A549 (cell line): ENCODE data around the gene ABCA7. TPM values are rescaled to one million over a fixed set of nuclear protein-coding genes. Genes with fewer than 3 reads are reported as not detected.

ENCODE experiments used
- ATAC-seq, 2 experiments: fragments of 200-7000 bp in 1 of 2; fragments of >200 bp in 1 of 2; cut with Nextera tagmentation in 1 of 2; cut with Tn5 transposase in 1 of 2; 3 replicates each; pipeline versions ENCODE4 v1.8.0 to v1.9.1; 2018 to 2020; ENCODE audit warnings: mild to moderate bottlenecking in 1 of 2, moderate library complexity in 1 of 2
- CTCF ChIA-PET: fragments of 300-600 bp; sonication (Branson Sonifier 250); formaldehyde crosslinking; extraction: SDS; loops from one replicate; lab custom pipeline; 2021; ENCODE audit warnings: antibody characterized with exemption, inconsistent platforms; lab: Yijun Ruan, JAX
- POLR2A ChIA-PET: fragments of 350-600 bp; formaldehyde crosslinking; extraction: SDS; loops from one replicate; lab custom pipeline; 2021; ENCODE audit warnings: antibody characterized with exemption, inconsistent platforms; lab: Yijun Ruan, JAX
- DNase-seq, 2 experiments: peaks; one replicate each; pipeline versions ENCODE4 v3.0.0 to v3.0.0-alpha.2; 2011 to 2016; ENCODE audit warnings: low read depth in 1 of 2, low spot score in 1 of 2
- FAIRE-seq: peaks from 2 replicates; lab custom pipeline; 2011; peaks lifted over from hg19 to GRCh38; lab: Jason Lieb, UNC
- H3K27ac ChIP-seq, 2 experiments: fragments of >200 bp; sonication (Bioruptor Twin); formaldehyde crosslinking; 3 replicates each; pipeline ENCODE4 v1.5.1; 2016 to 2017
- H3K4me1 ChIP-seq: fragments of >200 bp; sonication (Bioruptor Twin); formaldehyde crosslinking; 3 replicates; pipeline ENCODE4 v1.6.1; 2016
- H3K4me2 ChIP-seq: fragments of >200 bp; sonication (Bioruptor Twin); formaldehyde crosslinking; 3 replicates; pipeline ENCODE4 v1.6.1; 2016
- H3K4me3 ChIP-seq: fragments of >200 bp; sonication (Bioruptor Twin); formaldehyde crosslinking; 3 replicates; pipeline ENCODE4 v1.5.1; 2016
- H3K9me3 ChIP-seq: fragments of >200 bp; sonication (Bioruptor Twin); formaldehyde crosslinking; 3 replicates; pipeline ENCODE4 v1.6.1; 2016
- ATOH8 ChIP-seq: fragments of 250-450 bp; sonication (Bioruptor Pico); IDR thresholded peaks from 2 replicates; pipeline ENCODE4 v1.5.0; 2020; ENCODE audit warnings: low read depth, mild to moderate bottlenecking, moderate library complexity
- BCL3 ChIP-seq: fragments of >200 bp; sonication (Bioruptor Twin); formaldehyde crosslinking; IDR thresholded peaks from 3 replicates; pipeline ENCODE4 v1.6.1; 2016
- E2F6 ChIP-seq: IDR thresholded peaks from 2 replicates; pipeline ENCODE4 v1.6.1; 2012; ENCODE audit warnings: low read depth, borderline replicate concordance
- ELK1 ChIP-seq: fragments of 150-350 bp; IDR thresholded peaks from 2 replicates; pipeline ENCODE4 v1.6.1; 2014; ENCODE audit warnings: low read depth, mild to moderate bottlenecking, low read length
- HES2 ChIP-seq: fragments of >200 bp; sonication (Bioruptor Twin); formaldehyde crosslinking; IDR thresholded peaks from 2 replicates; pipeline ENCODE4 v1.6.1; 2016
- HOXB5 ChIP-seq: fragments of 250-450 bp; sonication (Bioruptor Pico); IDR thresholded peaks from 2 replicates; pipeline ENCODE4 v1.5.0; 2020; ENCODE audit warnings: mild to moderate bottlenecking, moderate library complexity
- JUN ChIP-seq, 2 experiments: fragments of >200 bp; sonication (Bioruptor Twin); formaldehyde crosslinking; IDR thresholded peaks; 2 replicates in 1 of 2; 3 replicates in 1 of 2; pipeline ENCODE4 v1.6.1; 2016 to 2017
- KDM1A ChIP-seq: fragments of 200-600 bp; sonication (generic); IDR thresholded peaks from 2 replicates; pipeline ENCODE4 v1.6.1; 2016; ENCODE audit warnings: low read depth, mild to moderate bottlenecking
- MYC ChIP-seq: IDR thresholded peaks from 2 replicates; pipeline ENCODE4 v1.6.1; 2012; ENCODE audit warnings: mild to moderate bottlenecking, inconsistent platforms, low read length, improper control_type of control experiment, borderline replicate concordance
- PBX3 ChIP-seq: IDR thresholded peaks from 2 replicates; pipeline ENCODE4 v1.6.1; 2012
- POLR2A ChIP-seq: IDR thresholded peaks from 2 replicates; pipeline ENCODE4 v1.6.1; 2012; ENCODE audit warnings: mild to moderate bottlenecking, low read length
- RFX5 ChIP-seq: fragments of 450-650 bp; IDR thresholded peaks from 2 replicates; pipeline ENCODE4 v1.7.1; 2014; ENCODE audit warnings: antibody characterized with exemption, mild to moderate bottlenecking, moderate library complexity
- TFCP2L1 ChIP-seq: fragments of 250-450 bp; sonication (Bioruptor Pico); IDR thresholded peaks from 2 replicates; pipeline ENCODE4 v1.5.0; 2021; ENCODE audit warnings: mild to moderate bottlenecking
- TP53 ChIP-seq: fragments of 250-450 bp; sonication (Bioruptor Pico); IDR thresholded peaks from 2 replicates; pipeline ENCODE4 v1.5.0; 2021; ENCODE audit warnings: mild to moderate bottlenecking, moderate library complexity
- ZNF302 ChIP-seq: fragments of 250-450 bp; sonication (Bioruptor Pico); IDR thresholded peaks from 2 replicates; pipeline ENCODE4 v1.9.0; 2021; ENCODE audit warnings: inconsistent platforms, mild to moderate bottlenecking, moderate library complexity
- WGBS: methylation state at CpG from one replicate; pipeline ENCODE4 v1.1.6; 2017; ENCODE audit errors: missing lambda C conversion rate; 5-methylcytosine and 5-hydroxymethylcytosine counted together
- polyA plus RNA-seq, 4 experiments: library from polyadenylated mRNA; depleted of rRNA in 3 of 4; stranded (reverse); fragments of >200 nt; fragmentation: RNase III in 1 of 4; extraction: RNeasy Plus Mini Kit Qiagen cat#74134 plus additional on column Dnase treatment in 1 of 4; gene quantifications; 2 replicates in 3 of 4; 3 replicates in 1 of 4; pipeline ENCODE4 v1.2.3, GENCODE V29; 2011 to 2017

The ABCA7 gene
- polyA plus RNA-seq, 2 of the 4 experiments (the other 2 are of a cell fraction): 5.0 to 13.5 TPM

GRCh38 chr19:1104311-1105007 lies 64.6 kb downstream of the ABCA7 start:
- DNase-seq (peak in 1 of 2 experiments; percentile 70), ATAC-seq (peak; percentile 30 to 41), FAIRE-seq (no peak)
- H3K4me2 ChIP-seq: peak overlapping the region; percentile 84
- WGBS: no CpG with 5 or more reads among the region's 93 CpGs
- peak overlapping the region; percentile 70 for H3K4me3 ChIP-seq
- peaks cover 50% of the 10 kb centered on the region for H3K4me1 ChIP-seq
- peak overlapping the region; percentile 88 to 100 for H3K27ac ChIP-seq
- TF ChIP-seq MYC (no peak), JUN (IDR thresholded peaks at IDR 0.05) (peak in 1 of 2 experiments; percentile 30; a peak in 2 of 5 replicates), TP53 (CRISPR knock-in tag) (no peak), E2F6 (0 out of 2 replicates have a peak, but pooled peaks have one; percentile 33), POLR2A (no peak), TFCP2L1 (no peak), BCL3 (no peak), RFX5 (no peak), HES2 (no peak)
- ChIA-PET POLR2A (interaction anchor here (0.6 to 1.4 kb wide), 8 partner anchors 9 to 174 kb away, joined by 3 to 4 read pairs (median 3); partner anchors contain the start of genes POLR2E and TMEM259), CTCF (interaction anchor here (0.6 to 1.3 kb wide), 2 partner anchors 47 to 90 kb away, joined by 4 read pairs; no protein-coding TSS in a partner anchor)
- peaks cover 11% of the 10 kb centered on the region for H3K9me3 ChIP-seq

GRCh38 chr19:1105008-1105872 lies 65.3 kb downstream of the ABCA7 start:
- FAIRE-seq (no peak), ATAC-seq (no peak), DNase-seq (peak in 1 of 2 experiments; percentile 57)
- peak overlapping the region; percentile 84 for H3K4me2 ChIP-seq
- H3K27ac ChIP-seq: peak overlapping the region; percentile 88 to 100
- ChIA-PET POLR2A (interaction anchor here (0.7 to 1.4 kb wide), 3 partner anchors 8 to 64 kb away, joined by 3 to 4 read pairs (median 3); no protein-coding TSS in a partner anchor), CTCF (interaction anchor here (0.6 to 1.7 kb wide), 3 partner anchors 48 to 116 kb away, joined by 4 to 5 read pairs (median 4); no protein-coding TSS in a partner anchor)
- peaks cover 3% of the 10 kb centered on the region; the same call in 2 of the 3 replicates for H3K9me3 ChIP-seq
- WGBS: 57% methylated on average over 23 of the region's 69 CpGs
- H3K4me3 ChIP-seq: peak overlapping the region; percentile 70
- peaks cover 50% of the 10 kb centered on the region for H3K4me1 ChIP-seq
- TF ChIP-seq KDM1A: no peak
- no peak for TF ChIP-seq ATOH8 (CRISPR knock-in tag)
- no peak for TF ChIP-seq PBX3
- no peak for TF ChIP-seq HOXB5
- 0 out of 5 replicates have a peak, but pooled peaks of 1 of the 2 experiments have one; percentile 13 for TF ChIP-seq JUN (IDR thresholded peaks at IDR 0.05)
- no peak for TF ChIP-seq ELK1
- no peak for TF ChIP-seq ZNF302 (CRISPR knock-in tag)
